ENCODE data around the gene ASB15.

Gene ASB15

GRCh38 chr7:123635551-123636359, 34.1 kb downstream of the ASB15 start:
- no peak for DNase-seq (ENCODE audit: low spot score)

- no peak for DNase-seq (ENCODE audit: low spot score)
Observed at GRCh38 chr7:123637203-123637602, 35.6 kb downstream of the ASB15 start.

- DNase-seq (ENCODE audit: low spot score) = no peak
Observed at GRCh38 chr7:123637878-123638277, 36.3 kb downstream of the ASB15 start.

DNA sequence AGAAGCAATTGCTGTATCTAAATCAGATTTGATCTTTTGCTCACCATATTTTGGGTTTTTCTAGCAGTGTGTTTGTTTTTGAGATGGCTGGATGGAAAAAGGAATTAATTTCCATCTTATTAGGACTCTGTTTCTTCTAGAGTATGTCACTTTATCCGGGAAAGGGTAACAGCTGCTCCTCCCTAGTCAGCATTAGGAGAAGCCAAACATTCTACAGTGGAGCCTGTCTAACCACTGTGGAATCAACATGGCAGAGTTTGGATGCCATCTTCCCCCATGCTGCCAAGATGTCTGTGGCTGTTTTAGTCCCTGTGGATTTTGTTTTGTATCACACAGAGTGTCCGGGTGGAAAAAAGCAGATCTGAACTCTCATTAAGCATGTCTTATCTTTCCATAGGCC, 38.0 kb downstream of the ASB15 start:
- no peak for DNase-seq (ENCODE audit: low spot score)

DNA sequence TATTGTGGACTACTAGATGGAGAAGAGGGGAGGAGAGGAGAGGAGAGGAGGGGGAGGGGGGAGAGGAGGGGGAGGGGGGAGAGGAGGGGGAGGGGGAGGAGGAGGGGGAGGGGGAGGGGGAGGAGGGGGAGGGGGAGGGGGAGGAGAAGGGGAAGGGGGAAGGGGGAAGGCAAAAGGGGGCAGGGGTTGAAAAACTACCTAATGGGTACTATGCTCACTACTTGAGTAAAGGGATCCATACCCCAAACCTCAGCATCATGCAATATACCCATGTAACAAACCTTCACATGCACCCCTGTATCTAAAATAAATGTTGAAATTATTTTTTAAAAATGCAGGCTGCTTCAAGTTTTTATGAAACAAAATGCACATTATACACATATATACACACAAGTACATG, 39.0 kb downstream of the ASB15 start:
- no peak for DNase-seq (ENCODE audit: low spot score)

DNA sequence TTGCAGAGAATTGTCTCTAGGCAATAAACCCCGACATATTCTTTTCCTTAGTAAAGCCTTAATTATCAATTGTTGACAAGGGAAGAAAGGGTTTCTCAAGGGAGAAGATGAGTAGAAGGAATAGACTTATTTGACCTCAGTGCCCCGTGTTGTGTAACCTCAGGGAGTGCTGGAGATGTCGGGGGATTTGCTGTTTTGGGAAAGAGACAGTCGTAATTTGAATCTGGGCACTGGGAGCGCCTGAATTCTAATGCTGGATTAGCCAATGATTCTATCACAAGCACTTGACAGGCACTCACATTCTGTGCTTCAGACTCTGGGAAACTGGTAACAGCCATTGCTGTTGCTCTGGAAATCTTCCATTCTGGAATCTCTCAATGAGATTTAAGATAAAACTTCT, 40.3 kb downstream of the ASB15 start:
- no peak for DNase-seq (ENCODE audit: low spot score)

DNA sequence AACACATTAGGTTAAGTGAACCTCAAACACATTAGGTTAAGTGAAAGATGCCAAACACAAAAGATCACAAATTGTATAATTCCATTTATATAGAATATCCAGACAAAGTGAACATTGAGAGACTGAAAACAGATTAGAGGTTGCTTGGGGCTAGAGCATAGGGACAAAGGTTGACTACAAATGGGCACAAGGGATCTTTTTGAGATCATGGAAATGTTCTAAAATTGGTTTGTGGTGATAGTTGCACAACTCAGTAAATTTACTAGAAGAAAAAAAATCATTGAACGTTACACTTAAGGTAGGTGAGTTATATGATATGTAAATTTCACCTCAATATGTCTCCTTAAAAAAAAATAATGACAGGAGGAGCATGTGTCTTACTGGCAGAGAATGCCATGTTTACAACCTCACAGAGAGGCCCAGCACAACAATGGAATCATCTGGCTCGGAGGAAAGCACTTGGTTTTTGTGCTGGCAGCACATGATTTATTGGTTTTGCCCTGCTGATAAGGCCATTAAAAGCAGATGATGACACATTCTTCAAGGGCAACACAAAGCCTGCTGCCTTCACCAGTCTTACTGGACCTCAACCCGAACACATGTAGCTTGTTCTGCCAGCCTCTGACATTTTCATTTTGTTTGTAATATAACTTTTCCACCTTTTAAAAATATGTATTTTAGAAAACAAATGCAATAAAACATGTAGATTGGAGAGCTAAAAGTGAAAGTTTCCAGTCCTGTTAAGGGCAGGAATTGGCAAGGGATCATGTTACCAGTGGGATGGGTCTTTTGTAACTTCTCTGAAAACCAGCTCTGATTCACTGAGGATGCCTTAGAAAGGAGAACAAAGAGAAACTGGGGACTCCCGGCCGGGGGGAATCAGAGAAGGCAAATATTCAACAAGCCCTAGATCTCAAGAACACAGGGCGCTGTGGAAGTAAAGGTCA, 42.1 kb downstream of the ASB15 start:
- no peak for DNase-seq (ENCODE audit: low spot score)

- no peak for DNase-seq (ENCODE audit: low spot score)
Observed at GRCh38 chr7:123645516-123645915, 43.9 kb downstream of the ASB15 start.

GRCh38 chr7:123647106-123647730, 45.6 kb downstream of the ASB15 start:
- DNase-seq (ENCODE audit: low spot score) = no peak

DNA sequence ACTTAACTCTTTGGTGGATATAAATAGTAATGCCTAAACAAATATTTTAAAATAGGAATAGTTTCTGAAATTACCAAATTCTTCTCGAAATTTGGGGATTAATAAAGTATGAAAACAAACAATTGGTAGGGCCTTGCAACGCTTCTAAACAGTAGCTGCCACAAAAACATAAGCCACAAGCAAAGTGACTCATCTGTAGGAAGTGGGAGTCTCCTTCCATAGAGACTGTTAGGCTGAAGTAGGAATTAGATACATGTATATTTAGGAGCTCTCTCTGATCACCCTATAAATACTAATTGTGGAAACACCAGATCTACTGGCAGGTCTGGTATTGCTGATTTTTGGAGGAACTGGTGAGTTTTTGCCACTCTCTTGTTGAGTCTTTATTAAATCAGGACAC, 48.3 kb downstream of the ASB15 start:
- DNase-seq (ENCODE audit: low spot score) = no peak

- no peak for DNase-seq (ENCODE audit: low spot score)
Observed at GRCh38 chr7:123650595-123650994, 49.0 kb downstream of the ASB15 start.

DNA sequence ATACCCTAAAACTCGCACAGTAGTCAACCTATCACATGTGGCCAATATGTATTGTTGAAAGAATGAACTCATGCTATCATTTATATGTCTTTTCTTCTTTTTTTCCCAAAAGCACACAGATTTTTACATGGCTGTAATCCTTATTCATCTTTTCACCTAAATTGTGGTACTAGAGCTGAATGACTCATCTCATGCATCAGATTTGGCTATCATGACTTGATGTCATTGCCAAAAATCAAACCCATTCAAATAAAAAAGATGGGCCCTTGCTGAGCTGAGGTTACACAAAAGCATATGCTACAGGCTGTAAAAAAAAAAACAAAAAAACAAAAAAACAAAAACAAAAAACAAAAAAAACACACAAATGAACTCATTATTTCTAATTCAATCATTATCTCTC, 50.8 kb downstream of the ASB15 start:
- DNase-seq (ENCODE audit: low spot score) = no peak

GRCh38 chr7:123653162-123653561, 51.5 kb downstream of the ASB15 start:
- no peak for DNase-seq (ENCODE audit: low spot score)

DNA sequence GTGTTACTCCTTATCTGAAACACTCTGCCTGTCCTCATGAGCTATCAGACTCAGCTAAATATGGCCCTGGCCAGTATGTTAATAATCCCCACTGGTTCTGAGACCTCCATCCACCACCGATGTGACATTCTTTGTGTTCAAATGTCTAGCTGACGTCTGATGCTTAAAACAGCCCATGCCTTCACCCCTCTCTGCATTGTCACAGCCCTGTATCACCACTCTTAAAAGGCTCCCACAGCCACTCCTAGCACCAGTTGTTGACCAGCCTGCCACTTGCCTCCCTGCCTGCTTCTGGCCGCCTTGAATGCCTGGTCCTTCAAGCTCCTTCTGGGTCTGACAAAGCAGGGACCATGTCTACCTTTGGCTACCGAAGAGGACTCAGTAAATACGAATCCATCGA, 54.0 kb downstream of the ASB15 start, which contains the start of gene LMOD2:
LMOD2 (plus strand) TSS at position 253 of the 400 bp plus-strand sequence; CDS start at position 351, 98 bp downstream.
- DNase-seq (ENCODE audit: low spot score) = no peak

- no peak for DNase-seq (ENCODE audit: low spot score)
Observed at GRCh38 chr7:123656544-123657303, 55.1 kb downstream of the ASB15 start.

- DNase-seq (ENCODE audit: low spot score) = no peak
Observed at GRCh38 chr7:123657304-123657685, 55.7 kb downstream of the ASB15 start.

GRCh38 chr7:123658023-123658422, 56.4 kb downstream of the ASB15 start:
- DNase-seq (ENCODE audit: low spot score) = no peak

GRCh38 chr7:123660514-123661354, 59.1 kb downstream of the ASB15 start:
- DNase-seq (ENCODE audit: low spot score) = no peak

DNA sequence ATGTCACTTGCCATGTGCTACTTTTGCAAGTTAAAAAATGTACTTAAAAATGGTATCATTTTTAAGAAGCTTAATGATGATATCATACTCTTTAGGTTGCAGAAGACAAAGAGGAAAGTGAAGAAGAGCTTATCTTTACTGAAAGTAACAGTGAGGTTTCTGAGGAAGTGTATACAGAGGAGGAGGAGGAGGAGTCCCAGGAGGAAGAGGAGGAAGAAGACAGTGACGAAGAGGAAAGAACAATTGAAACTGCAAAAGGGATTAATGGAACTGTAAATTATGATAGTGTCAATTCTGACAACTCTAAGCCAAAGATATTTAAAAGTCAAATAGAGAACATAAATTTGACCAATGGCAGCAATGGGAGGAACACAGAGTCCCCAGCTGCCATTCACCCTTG, 60.1 kb downstream of the ASB15 start:
- DNase-seq (ENCODE audit: low spot score) = no peak

- DNase-seq (ENCODE audit: low spot score) = no peak
Observed at GRCh38 chr7:123662293-123662692, 60.7 kb downstream of the ASB15 start.

GRCh38 chr7:123662755-123663154, 61.1 kb downstream of the ASB15 start:
- DNase-seq (ENCODE audit: low spot score) = no peak

All from CD4-positive, alpha-beta T cell treated with Interleukin-2 at 100 ng/mL for 4 hours (primary cell).